ENCODE measurements around the gene KLHL30.

DNA sequence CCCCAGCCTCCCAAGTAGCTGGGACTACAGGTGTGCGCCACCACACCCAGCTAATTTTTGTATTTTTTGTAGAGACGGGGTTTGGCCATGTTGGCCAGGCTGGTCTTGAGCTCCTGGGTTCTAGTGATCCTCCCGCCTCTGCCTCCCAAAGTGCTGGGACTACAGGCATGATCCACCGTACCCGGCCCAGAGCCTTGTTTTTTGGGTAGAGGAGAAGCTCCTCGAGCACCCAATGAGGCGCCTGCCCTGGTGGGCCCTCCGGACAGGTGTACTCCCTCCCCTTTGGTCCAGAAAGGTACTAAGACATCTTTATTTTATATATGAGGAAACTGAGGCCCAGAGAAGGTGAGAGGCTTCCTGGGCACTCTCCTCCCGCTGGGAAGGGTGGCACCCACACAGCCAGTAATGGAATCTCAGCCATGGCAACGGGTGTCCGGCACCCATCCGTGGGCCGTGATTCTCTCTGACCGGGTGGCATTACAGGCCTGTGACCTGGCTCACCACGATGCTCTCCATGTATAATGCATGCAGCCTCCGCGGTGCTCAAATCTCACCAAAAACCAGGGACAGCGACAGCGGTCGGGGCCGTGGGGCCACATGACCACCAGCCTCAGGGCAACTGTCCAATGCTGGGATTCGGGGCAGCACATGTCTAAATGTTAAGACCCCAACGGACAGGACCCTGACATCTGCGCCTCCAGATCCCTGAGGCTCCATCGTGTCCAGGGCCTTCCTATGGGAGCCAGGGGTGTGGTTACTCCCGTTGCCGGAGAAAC lies 16.8 kb upstream of the KLHL30 start:
- TF ChIP-seq, protein P1, sequence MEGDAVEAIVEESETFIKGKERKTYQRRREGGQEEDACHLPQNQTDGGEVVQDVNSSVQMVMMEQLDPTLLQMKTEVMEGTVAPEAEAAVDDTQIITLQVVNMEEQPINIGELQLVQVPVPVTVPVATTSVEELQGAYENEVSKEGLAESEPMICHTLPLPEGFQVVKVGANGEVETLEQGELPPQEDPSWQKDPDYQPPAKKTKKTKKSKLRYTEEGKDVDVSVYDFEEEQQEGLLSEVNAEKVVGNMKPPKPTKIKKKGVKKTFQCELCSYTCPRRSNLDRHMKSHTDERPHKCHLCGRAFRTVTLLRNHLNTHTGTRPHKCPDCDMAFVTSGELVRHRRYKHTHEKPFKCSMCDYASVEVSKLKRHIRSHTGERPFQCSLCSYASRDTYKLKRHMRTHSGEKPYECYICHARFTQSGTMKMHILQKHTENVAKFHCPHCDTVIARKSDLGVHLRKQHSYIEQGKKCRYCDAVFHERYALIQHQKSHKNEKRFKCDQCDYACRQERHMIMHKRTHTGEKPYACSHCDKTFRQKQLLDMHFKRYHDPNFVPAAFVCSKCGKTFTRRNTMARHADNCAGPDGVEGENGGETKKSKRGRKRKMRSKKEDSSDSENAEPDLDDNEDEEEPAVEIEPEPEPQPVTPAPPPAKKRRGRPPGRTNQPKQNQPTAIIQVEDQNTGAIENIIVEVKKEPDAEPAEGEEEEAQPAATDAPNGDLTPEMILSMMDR (IDR thresholded peaks at IDR 0.05), result no peak
- no peak for TF ChIP-seq POLR2A (IDR thresholded peaks at IDR 0.05)
